Karpas-422 (cell line): ENCODE results near the gene DGKD. TPM values are rescaled to one million over a fixed set of nuclear protein-coding genes. Genes with fewer than 3 reads are reported as not detected.
A peak's percentile ranks its signal among the peaks of the same experiment; 100 is the strongest.

Experiments
- DNase-seq: peaks from one replicate; pipeline ENCODE4 v3.0.0-alpha.2; 2015
- H2AFZ ChIP-seq: fragments of 200-600 bp; sonication (generic); 2 replicates; pipeline ENCODE4 v1.6.1; 2014; ENCODE audit warnings: antibody characterized with exemption, low read length, mixed read lengths
- H3K27ac ChIP-seq: fragments of 200-600 bp; sonication (generic); 2 replicates; pipeline ENCODE4 v1.5.1; 2014; ENCODE audit warnings: mild to moderate bottlenecking, low read length, moderate library complexity
- H3K27me3 ChIP-seq: fragments of 200-600 bp; sonication (generic); 2 replicates; pipeline ENCODE4 v1.6.1; 2014; ENCODE audit warnings: low read length, mixed read lengths
- H3K36me3 ChIP-seq: fragments of 200-600 bp; sonication (generic); 2 replicates; pipeline ENCODE4 v1.6.1; 2014; ENCODE audit warnings: low read length, mixed read lengths; ENCODE audit not compliant: insufficient read depth
- H3K4me1 ChIP-seq: fragments of 200-600 bp; sonication (generic); 2 replicates; pipeline ENCODE4 v1.6.1; 2014; ENCODE audit warnings: mild to moderate bottlenecking, low read length, mixed read lengths
- H3K4me2 ChIP-seq: fragments of 200-600 bp; sonication (generic); 2 replicates; pipeline ENCODE4 v1.6.1; 2014; ENCODE audit warnings: low read length, low read depth, mild to moderate bottlenecking; ENCODE audit not compliant: poor library complexity, severe bottlenecking
- H3K4me3 ChIP-seq: fragments of 200-600 bp; sonication (generic); 2 replicates; pipeline ENCODE4 v1.5.1; 2014; ENCODE audit warnings: mild to moderate bottlenecking, antibody characterized with exemption, low read length, mixed read lengths
- H3K79me2 ChIP-seq: fragments of 200-600 bp; sonication (generic); 2 replicates; pipeline ENCODE4 v1.6.1; 2014; ENCODE audit warnings: mild to moderate bottlenecking, low read length, mixed read lengths
- H3K9ac ChIP-seq: fragments of 200-600 bp; sonication (generic); 2 replicates; pipeline ENCODE4 v1.6.0; 2014; ENCODE audit warnings: low read length
- H3K9me2 ChIP-seq: fragments of 200-600 bp; sonication (generic), shearing (Covaris generic); replicated peaks from 2 replicates; pipeline ENCODE4 v1.6.0; 2014; ENCODE audit warnings: mild to moderate bottlenecking, low read length, moderate library complexity; ENCODE audit not compliant: insufficient read depth
- H3K9me3 ChIP-seq: fragments of 300-700, 200-600 bp; sonication (generic); 2 replicates; pipeline ENCODE4 v1.6.1; 2014; ENCODE audit warnings: low read length, mixed read lengths
- H4K20me1 ChIP-seq: fragments of 200-600 bp; sonication (generic); 2 replicates; pipeline ENCODE4 v1.6.1; 2014; ENCODE audit warnings: mild to moderate bottlenecking, antibody characterized with exemption, low read length, low read depth; ENCODE audit not compliant: insufficient read depth
- total RNA-seq: library from RNA; depleted of rRNA; stranded (reverse); fragments of >200 nt; shearing (Covaris generic); gene quantifications from 2 replicates; pipeline ENCODE4 v1.2.3, GENCODE V29; 2014; ENCODE audit warnings: low replicate concordance

Gene DGKD
- total RNA-seq, 1 experiment from 2014 or later = 10.2 TPM

DNA sequence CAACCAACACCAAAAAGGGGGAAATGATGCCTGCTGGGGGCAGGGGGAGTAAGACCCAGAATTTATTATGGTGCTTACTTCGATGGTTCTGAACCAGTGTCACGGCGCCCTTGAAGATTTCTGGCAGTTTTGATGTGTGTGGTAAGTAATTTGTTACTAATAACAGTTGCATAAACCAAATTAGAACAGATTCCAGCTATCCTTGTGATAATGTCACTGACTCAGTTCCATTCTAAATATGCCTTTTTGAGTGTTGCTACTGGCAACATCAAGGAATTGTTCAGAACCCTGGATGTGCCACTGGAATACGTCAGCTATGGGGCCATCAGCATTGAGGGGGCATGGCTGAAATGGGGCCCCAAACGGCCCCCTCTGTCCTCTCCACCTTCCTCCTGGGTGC lies 35.0 kb upstream of the DGKD start:
- H3K27me3 ChIP-seq = no peaks in the 10 kb centered on the region
- H4K20me1 ChIP-seq = no peaks in the 10 kb centered on the region
- H3K4me2 ChIP-seq = no peak overlapping the region
- no peak for DNase-seq
- H3K9me3 ChIP-seq = no peaks in the 10 kb centered on the region
- no peak overlapping the region for H2AFZ ChIP-seq
- H3K4me1 ChIP-seq = peaks cover 7% of the 10 kb centered on the region
- H3K4me3 ChIP-seq = no peak overlapping the region
- no peak overlapping the region for H3K9ac ChIP-seq
- no peaks in the 10 kb centered on the region for H3K9me2 ChIP-seq
- H3K79me2 ChIP-seq = no peaks in the 10 kb centered on the region
- no peaks in the 10 kb centered on the region for H3K36me3 ChIP-seq
- no peak overlapping the region for H3K27ac ChIP-seq

DNA sequence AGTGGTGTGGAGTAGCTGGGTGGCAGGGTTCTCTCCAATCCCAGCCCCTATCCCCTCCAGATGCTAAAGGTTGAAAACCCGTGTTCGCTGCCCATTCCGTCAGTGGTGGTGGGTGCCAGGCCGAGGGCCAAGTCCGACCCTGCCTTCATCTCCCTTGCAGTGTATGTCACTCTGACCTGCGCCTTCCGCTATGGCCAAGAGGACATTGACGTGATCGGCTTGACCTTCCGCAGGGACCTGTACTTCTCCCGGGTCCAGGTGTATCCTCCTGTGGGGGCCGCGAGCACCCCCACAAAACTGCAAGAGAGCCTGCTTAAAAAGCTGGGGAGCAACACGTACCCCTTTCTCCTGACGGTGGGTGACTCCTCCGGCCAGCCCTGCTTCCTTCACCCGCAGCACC lies 33.8 kb upstream of the DGKD start:
- H3K79me2 ChIP-seq = no peaks in the 10 kb centered on the region
- no peak overlapping the region for H2AFZ ChIP-seq

DNA sequence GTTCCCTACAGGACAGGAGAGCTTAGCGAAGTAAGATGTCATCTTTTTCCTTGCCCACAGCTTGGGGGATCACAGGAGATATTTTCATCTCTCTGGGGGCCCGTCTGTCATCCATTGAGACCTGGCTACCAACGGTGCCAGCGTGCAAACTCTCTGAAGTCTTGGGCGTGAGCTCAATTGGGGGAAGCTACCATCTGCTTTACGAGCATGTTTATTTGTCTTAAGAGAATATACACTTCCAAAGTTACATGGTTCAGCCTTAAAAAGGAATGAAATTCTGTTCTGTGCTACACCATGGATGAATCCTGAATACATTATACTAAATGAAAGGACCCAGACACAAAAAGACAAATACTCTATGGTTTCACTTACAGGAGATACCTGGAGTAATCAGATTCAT lies 33.1 kb upstream of the DGKD start:
- Histone ChIP-seq H3K9ac (no peak overlapping the region), H3K4me2 (peak overlapping the region; percentile 11), H3K9me2 (no peaks in the 10 kb centered on the region)

More for the DNA sequence above, 33.8 kb upstream of the DGKD start:
- Histone ChIP-seq H3K4me1 (peaks cover 7% of the 10 kb centered on the region), H3K9me2 (no peaks in the 10 kb centered on the region), H3K27me3 (no peaks in the 10 kb centered on the region), H3K9me3 (no peaks in the 10 kb centered on the region), H3K27ac (no peak overlapping the region), H3K36me3 (no peaks in the 10 kb centered on the region), H3K4me2 (no peak overlapping the region), H4K20me1 (no peaks in the 10 kb centered on the region), H3K4me3 (no peak overlapping the region), H3K9ac (no peak overlapping the region)
- DNase-seq = no peak

DNA sequence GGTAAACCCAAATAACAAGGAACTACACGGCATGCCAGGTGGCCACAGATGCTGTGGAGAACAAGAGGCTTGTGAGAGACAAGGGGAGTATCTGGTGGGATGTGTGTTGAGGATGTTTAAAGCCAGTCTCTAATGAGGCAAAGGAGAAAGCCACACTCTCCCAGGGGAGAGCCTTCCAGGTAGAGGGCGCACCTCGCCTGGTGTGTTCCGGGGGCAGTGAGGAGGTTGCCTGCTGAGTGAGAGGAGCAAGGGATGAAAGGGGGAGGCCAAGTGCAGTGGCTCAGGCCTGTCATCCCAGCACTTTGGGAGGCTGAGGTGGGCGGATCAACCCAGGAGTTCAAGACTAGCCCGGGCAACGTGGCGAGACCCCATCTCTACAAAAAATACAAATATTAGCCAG lies 30.4 kb upstream of the DGKD start:
- DNase-seq = no peak
- Histone ChIP-seq H3K9me2 (no peaks in the 10 kb centered on the region), H3K4me3 (no peak overlapping the region), H3K36me3 (no peaks in the 10 kb centered on the region), H3K4me1 (peaks cover 7% of the 10 kb centered on the region), H3K9me3 (no peaks in the 10 kb centered on the region), H3K79me2 (no peaks in the 10 kb centered on the region), H3K4me2 (no peak overlapping the region), H4K20me1 (no peaks in the 10 kb centered on the region), H3K27me3 (no peaks in the 10 kb centered on the region), H3K27ac (no peak overlapping the region), H3K9ac (no peak overlapping the region), H2AFZ (no peak overlapping the region)

More for the DNA sequence above, 33.1 kb upstream of the DGKD start:
- H3K36me3 ChIP-seq = no peaks in the 10 kb centered on the region
- H3K4me3 ChIP-seq = no peak overlapping the region
- no peak for DNase-seq
- H4K20me1 ChIP-seq = no peaks in the 10 kb centered on the region
- H3K27ac ChIP-seq = no peak overlapping the region
- no peaks in the 10 kb centered on the region for H3K9me3 ChIP-seq
- H2AFZ ChIP-seq = 0 out of 2 replicates have a peak overlapping the region, but pooled peaks have one; percentile 36
- H3K79me2 ChIP-seq = no peaks in the 10 kb centered on the region
- H3K27me3 ChIP-seq = no peaks in the 10 kb centered on the region
- H3K4me1 ChIP-seq = peaks cover 7% of the 10 kb centered on the region

DNA sequence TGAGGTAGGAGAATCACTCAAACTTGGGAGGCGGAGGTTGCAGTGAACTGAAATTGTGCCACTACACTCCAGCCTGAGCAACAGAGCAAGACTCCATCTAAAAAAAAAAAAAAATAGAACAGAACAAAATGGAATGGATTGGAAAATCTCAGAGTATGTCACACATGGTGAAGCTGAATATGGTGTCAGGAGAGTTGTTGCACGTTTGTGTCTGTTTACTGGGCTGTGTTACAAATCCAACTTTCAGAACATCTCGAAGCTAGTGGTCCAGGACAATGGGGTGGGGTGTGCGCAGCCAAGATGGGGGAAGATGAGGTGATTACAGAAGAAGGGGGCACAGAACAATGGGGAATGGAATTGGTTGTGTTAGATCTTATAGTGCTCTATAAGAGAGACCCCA lies 29.0 kb upstream of the DGKD start:
- H3K4me1 ChIP-seq = peaks cover 7% of the 10 kb centered on the region
- H4K20me1 ChIP-seq = no peaks in the 10 kb centered on the region
- H3K4me2 ChIP-seq = no peak overlapping the region
- no peak overlapping the region for H2AFZ ChIP-seq
- H3K27ac ChIP-seq = no peak overlapping the region
- no peaks in the 10 kb centered on the region for H3K27me3 ChIP-seq
- H3K9me2 ChIP-seq = no peaks in the 10 kb centered on the region
- no peaks in the 10 kb centered on the region for H3K9me3 ChIP-seq
- no peaks in the 10 kb centered on the region for H3K79me2 ChIP-seq
- H3K4me3 ChIP-seq = no peak overlapping the region
- H3K36me3 ChIP-seq = no peaks in the 10 kb centered on the region
- no peak for DNase-seq
- H3K9ac ChIP-seq = no peak overlapping the region

DNA sequence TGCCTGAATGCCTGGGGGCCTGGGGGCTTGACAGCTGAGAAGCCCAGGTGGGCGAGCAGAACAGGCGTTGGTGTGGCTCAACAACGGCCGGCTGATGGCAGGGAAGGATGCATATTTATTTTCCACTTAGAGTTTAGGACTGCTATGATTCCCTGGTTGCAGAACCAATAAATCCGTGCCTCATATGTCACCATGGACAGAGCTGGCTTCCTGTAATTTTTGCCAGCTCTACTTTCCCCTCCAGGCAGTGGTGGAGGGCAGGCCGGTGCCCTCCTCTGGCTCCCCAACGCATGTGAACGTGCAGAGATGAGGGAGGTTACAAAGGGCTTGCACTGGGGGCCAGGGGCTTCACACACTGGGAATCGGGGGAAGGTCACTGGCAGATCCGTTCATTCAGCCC lies 28.5 kb upstream of the DGKD start:
- Histone ChIP-seq H3K9me2 (no peaks in the 10 kb centered on the region), H4K20me1 (no peaks in the 10 kb centered on the region), H3K4me1 (peaks cover 7% of the 10 kb centered on the region), H3K4me3 (no peak overlapping the region), H3K9me3 (no peaks in the 10 kb centered on the region), H3K4me2 (no peak overlapping the region), H3K27ac (no peak overlapping the region), H3K27me3 (no peaks in the 10 kb centered on the region), H2AFZ (no peak overlapping the region), H3K79me2 (no peaks in the 10 kb centered on the region), H3K9ac (no peak overlapping the region), H3K36me3 (no peaks in the 10 kb centered on the region)
- no peak for DNase-seq

DNA sequence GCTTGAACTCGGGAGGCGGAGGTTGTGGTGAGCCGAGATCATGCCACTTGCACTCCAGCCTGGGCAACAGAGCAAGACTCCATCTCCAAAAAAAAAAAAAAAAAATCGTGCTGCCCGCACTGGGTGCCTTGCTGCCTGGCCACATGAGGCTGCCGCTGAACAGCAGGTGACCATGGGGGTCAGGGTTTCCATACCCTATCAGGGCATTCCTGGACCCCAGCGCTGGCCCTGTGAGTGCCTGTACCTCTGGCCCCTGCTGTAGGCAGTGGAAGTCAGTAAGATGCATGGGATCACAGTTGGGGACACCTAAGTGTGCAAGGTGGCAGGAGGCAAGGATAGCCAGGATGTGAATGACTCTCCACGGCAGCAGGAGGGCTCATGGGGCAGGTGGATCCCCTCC lies 27.8 kb upstream of the DGKD start:
- Histone ChIP-seq H3K36me3 (no peaks in the 10 kb centered on the region), H3K79me2 (no peaks in the 10 kb centered on the region), H3K4me3 (no peak overlapping the region), H3K4me1 (peaks cover 12% of the 10 kb centered on the region), H2AFZ (no peak overlapping the region), H3K9me3 (no peaks in the 10 kb centered on the region), H3K9me2 (no peaks in the 10 kb centered on the region), H3K9ac (no peak overlapping the region), H3K4me2 (no peak overlapping the region), H3K27ac (no peak overlapping the region), H3K27me3 (no peaks in the 10 kb centered on the region), H4K20me1 (no peaks in the 10 kb centered on the region)
- no peak for DNase-seq

DNA sequence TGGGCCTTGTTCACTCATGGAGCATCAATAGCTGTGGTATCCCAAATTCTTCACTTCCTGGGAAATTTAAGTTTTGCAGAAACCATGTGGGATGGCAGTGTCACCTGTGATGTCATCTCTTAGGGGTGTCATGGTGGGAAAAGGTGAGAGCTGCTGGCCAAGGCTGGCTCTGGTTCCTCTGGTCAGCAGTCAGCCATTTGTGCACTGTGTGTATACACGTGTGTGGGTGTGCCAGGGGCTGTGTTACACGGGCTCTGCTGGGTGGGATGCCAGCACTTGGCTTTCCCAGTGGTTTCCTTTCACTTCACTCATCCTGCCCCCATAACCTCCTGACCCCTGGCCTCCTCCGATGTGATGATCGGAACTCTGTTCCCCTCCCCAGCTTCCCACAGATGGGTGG lies 25.4 kb upstream of the DGKD start:
- no peaks in the 10 kb centered on the region for H4K20me1 ChIP-seq
- H3K9ac ChIP-seq = no peak overlapping the region
- no peaks in the 10 kb centered on the region for H3K79me2 ChIP-seq
- no peak for DNase-seq
- no peak overlapping the region for H3K27ac ChIP-seq
- no peak overlapping the region for H3K4me2 ChIP-seq
- no peaks in the 10 kb centered on the region for H3K9me3 ChIP-seq
- peaks cover 12% of the 10 kb centered on the region for H3K4me1 ChIP-seq
- H3K27me3 ChIP-seq = no peaks in the 10 kb centered on the region
- H2AFZ ChIP-seq = no peak overlapping the region
- H3K4me3 ChIP-seq = no peak overlapping the region
- no peaks in the 10 kb centered on the region for H3K36me3 ChIP-seq
- no peaks in the 10 kb centered on the region for H3K9me2 ChIP-seq
